Urothelium cell line (cell line): Measurements from ENCODE around the gene SCN1B.

ENCODE experiments used
- DNase-seq: peaks from one replicate; pipeline ENCODE4 v3.0.0; 2011; ENCODE audit warnings: low spot score, mixed read lengths
- FAIRE-seq: peaks from 2 replicates; lab custom pipeline; 2011; peaks lifted over from hg19 to GRCh38; lab: Jason Lieb, UNC

Gene SCN1B

GRCh38 chr19:35070471-35070870 is 40.2 kb downstream of the SCN1B start:
- DNase-seq: no peak
- FAIRE-seq: no peak

GRCh38 chr19:35073516-35073915 is 43.2 kb downstream of the SCN1B start:
- FAIRE-seq: no peak
- DNase-seq: no peak

GRCh38 chr19:35073941-35074340 is 43.7 kb downstream of the SCN1B start:
- FAIRE-seq: no peak
- no peak for DNase-seq

- no peak for DNase-seq
- no peak for FAIRE-seq
Measured at GRCh38 chr19:35074426-35075201, 44.3 kb downstream of the SCN1B start.

- no peak for DNase-seq
- no peak for FAIRE-seq
Measured at GRCh38 chr19:35075202-35076025, 45.1 kb downstream of the SCN1B start.

GRCh38 chr19:35076026-35076370 is 45.7 kb downstream of the SCN1B start:
- FAIRE-seq: no peak

GRCh38 chr19:35076657-35077056 is 46.4 kb downstream of the SCN1B start:
- FAIRE-seq: no peak
- no peak for DNase-seq

More at GRCh38 chr19:35076026-35076370, 45.7 kb downstream of the SCN1B start:
- DNase-seq: no peak

GRCh38 chr19:35077411-35078223 is 47.3 kb downstream of the SCN1B start:
- no peak for DNase-seq
- no peak for FAIRE-seq

- FAIRE-seq (no peak), DNase-seq (no peak)
Measured at GRCh38 chr19:35079826-35080225, 49.6 kb downstream of the SCN1B start.

GRCh38 chr19:35080613-35081170 is 50.4 kb downstream of the SCN1B start:
- FAIRE-seq: no peak
- DNase-seq: no peak

GRCh38 chr19:35081201-35081600 is 50.9 kb downstream of the SCN1B start:
- DNase-seq: no peak
- FAIRE-seq: no peak

- FAIRE-seq (no peak), DNase-seq (no peak)
Measured at GRCh38 chr19:35083691-35084508, 53.6 kb downstream of the SCN1B start.

GRCh38 chr19:35084509-35084762 is 54.2 kb downstream of the SCN1B start:
- DNase-seq (no peak), FAIRE-seq (peak; percentile 50)

- no peak for FAIRE-seq
Measured at GRCh38 chr19:35085947-35086346, 55.7 kb downstream of the SCN1B start.

GRCh38 chr19:35086455-35086854 is 56.2 kb downstream of the SCN1B start:
- FAIRE-seq (no peak), DNase-seq (no peak)

More at GRCh38 chr19:35085947-35086346, 55.7 kb downstream of the SCN1B start:
- no peak for DNase-seq

GRCh38 chr19:35087393-35087792 is 57.1 kb downstream of the SCN1B start:
- DNase-seq (no peak), FAIRE-seq (no peak)

GRCh38 chr19:35088131-35088913 is 58.1 kb downstream of the SCN1B start:
- FAIRE-seq (peak; percentile 98), DNase-seq (peak; percentile 90)

GRCh38 chr19:35089554-35089953 is 59.3 kb downstream of the SCN1B start:
- FAIRE-seq: no peak

More at GRCh38 chr19:35089554-35089953, 59.3 kb downstream of the SCN1B start:
- no peak for DNase-seq
